SJSA1 (cell line): Measurements from ENCODE around the gene SCYL3. TPM values are rescaled to one million over a fixed set of nuclear protein-coding genes. Genes with fewer than 3 reads are reported as not detected.
A peak's percentile ranks its signal among the peaks of the same experiment; 100 is the strongest.
"Not testable (repeated sequence)": the region's sequence is repeated elsewhere in the genome, so short reads cannot be mapped to it uniquely, and the experiment has no call there.

Experiments
- DNase-seq, 2 experiments: peaks; one replicate each; pipeline ENCODE4 v3.0.0-alpha.2; 2015 to 2020; ENCODE audit warnings: low spot score in 2 of 2, low read depth in 1 of 2
- H3K27ac ChIP-seq: fragments of 250-450 bp; sonication (Bioruptor Pico); 2 replicates; pipeline ENCODE4 v1.5.1; 2020; ENCODE audit warnings: mild to moderate bottlenecking, moderate library complexity
- H3K27me3 ChIP-seq: fragments of 250-450 bp; sonication (Bioruptor Pico); replicated peaks from 2 replicates; pipeline ENCODE4 v1.5.1; 2020; ENCODE audit warnings: mild to moderate bottlenecking, moderate library complexity
- H3K36me3 ChIP-seq: fragments of 250-450 bp; sonication (Bioruptor Pico); 2 replicates; pipeline ENCODE4 v1.5.1; 2020; ENCODE audit warnings: mild to moderate bottlenecking
- H3K4me1 ChIP-seq: fragments of 250-450 bp; sonication (Bioruptor Pico); replicated peaks from 2 replicates; pipeline ENCODE4 v1.6.1; 2021; ENCODE audit warnings: mild to moderate bottlenecking
- H3K4me3 ChIP-seq: fragments of 250-450 bp; sonication (Bioruptor Pico); 2 replicates; pipeline ENCODE4 v1.5.1; 2020; ENCODE audit warnings: mild to moderate bottlenecking
- H3K9me3 ChIP-seq: fragments of 250-450 bp; sonication (Bioruptor Pico); replicated peaks from 2 replicates; pipeline ENCODE4 v1.5.1; 2020; ENCODE audit warnings: mild to moderate bottlenecking
- total RNA-seq: library from RNA; depleted of rRNA; stranded (reverse); fragments of >200 nt; shearing (Covaris generic); gene quantifications from 2 replicates; pipeline ENCODE4 v1.2.3, GENCODE V29; 2014

SCYL3 gene
- total RNA-seq, 1 experiment from 2014 or later: 7.5 TPM

DNA sequence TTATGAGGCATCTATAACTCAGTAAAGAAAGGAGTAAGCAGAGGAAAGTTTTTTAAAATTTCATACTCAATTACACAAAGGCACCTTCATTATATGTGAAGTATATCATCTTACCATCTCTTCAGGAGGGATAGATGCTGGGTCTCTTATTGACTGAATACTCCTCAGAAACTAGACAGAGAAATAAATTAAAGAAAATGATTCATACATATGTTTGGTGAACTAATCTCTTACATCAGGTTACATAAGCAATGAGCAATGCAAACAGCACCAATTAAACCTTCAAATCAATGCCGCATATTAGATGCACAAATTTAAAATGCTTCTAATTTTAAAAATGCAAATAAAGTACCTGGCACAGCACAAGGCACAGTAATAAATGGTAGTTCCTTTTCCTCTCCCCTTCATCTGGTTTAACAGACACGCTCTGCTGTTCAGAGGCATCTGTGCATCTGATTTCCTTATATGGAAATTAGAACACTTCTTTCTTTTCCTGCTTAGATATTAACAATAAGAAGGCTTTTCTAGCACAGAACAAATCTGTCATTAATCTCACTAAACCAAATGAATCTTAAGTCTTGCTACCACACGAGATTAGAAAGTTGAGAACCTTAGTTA lies 20.0 kb downstream of the SCYL3 start:
- no peak overlapping the region for H3K27ac ChIP-seq
- H3K9me3 ChIP-seq: peaks cover 3% of the 10 kb centered on the region; the same call in 1 of the 2 replicates
- H3K4me3 ChIP-seq: no peak overlapping the region
- H3K27me3 ChIP-seq: no peaks in the 10 kb centered on the region
- H3K36me3 ChIP-seq: peaks cover 78% of the 10 kb centered on the region
- no peak for DNase-seq
- peaks cover 3% of the 10 kb centered on the region; the same call in 1 of the 2 replicates for H3K4me1 ChIP-seq

DNA sequence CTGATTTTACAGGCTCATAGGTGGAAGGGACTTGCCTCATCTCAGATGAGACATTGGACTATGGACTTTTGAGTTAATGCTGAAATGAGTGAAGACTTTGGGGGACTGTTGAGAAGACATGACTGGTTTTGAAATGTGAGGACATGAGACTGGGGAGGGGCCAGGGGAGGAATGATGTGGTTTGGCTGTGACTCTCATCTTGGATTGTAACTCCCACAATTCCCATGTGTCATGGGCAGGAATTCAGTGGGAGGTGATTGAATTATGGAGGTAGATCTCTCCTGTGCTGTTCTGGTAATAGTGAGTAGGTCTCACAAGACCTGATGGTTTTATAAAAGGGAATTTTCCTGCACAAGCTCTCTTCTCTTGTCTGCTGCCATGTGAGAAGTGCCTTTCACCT lies 20.8 kb downstream of the SCYL3 start:
- Histone ChIP-seq H3K36me3 (peaks cover 83% of the 10 kb centered on the region), H3K4me3 (no peak overlapping the region), H3K27me3 (no peaks in the 10 kb centered on the region), H3K9me3 (peaks cover 3% of the 10 kb centered on the region; the same call in 1 of the 2 replicates), H3K4me1 (peaks cover 3% of the 10 kb centered on the region; the same call in 1 of the 2 replicates), H3K27ac (no peak overlapping the region)
- no peak for DNase-seq

DNA sequence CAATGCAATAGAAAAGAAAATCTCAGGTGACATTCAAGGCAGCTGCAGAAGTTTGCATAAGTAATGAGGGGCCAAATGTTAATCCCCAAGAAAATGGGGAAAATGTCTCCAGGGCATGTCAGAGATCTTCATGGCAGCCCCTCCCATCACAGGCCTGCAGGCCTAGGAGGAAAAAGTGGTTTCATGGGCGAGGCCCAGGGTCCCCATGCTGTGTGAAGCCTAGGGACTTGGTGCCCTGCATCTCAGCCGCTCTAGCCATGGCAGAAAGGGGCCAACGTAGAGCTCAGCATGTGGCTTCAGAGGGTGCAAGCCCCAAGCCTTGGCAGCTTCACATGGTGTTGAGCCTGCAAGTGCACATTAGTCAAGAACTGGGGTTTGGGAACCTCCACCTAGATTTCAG lies 21.7 kb downstream of the SCYL3 start:
- H3K4me1 ChIP-seq, H3K27me3 ChIP-seq, DNase-seq, H3K27ac ChIP-seq, H3K4me3 ChIP-seq, H3K9me3 ChIP-seq: not testable (repeated sequence)
- H3K36me3 ChIP-seq: peaks cover 83% of the 10 kb centered on the region

DNA sequence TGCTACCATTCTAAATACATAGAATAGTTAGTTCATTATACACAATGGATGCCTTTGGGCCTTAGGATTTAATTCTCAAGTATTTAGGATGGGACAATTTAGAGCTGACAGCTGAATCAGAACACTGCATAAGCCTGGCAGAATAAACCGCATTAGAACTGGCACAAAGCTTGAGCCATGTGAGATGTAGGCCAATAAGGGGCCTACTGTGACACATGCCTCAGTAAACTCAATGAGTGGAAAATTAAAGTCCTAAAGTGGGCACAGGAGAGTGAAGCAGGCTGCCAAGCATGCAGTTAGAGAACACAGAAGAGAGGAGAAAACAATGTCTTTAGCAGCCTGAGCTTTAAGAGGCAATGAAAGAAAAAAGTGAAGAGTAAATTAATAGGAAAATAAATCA lies 24.3 kb downstream of the SCYL3 start:
- H3K27me3 ChIP-seq: no peaks in the 10 kb centered on the region
- H3K9me3 ChIP-seq: peaks cover 3% of the 10 kb centered on the region; the same call in 1 of the 2 replicates
- peaks cover 94% of the 10 kb centered on the region for H3K36me3 ChIP-seq
- no peak overlapping the region for H3K4me3 ChIP-seq
- H3K4me1 ChIP-seq: peaks cover 2% of the 10 kb centered on the region; the same call in 1 of the 2 replicates
- no peak for DNase-seq
- no peak overlapping the region for H3K27ac ChIP-seq

GRCh38 chr1:169868978-169869377 lies 24.7 kb downstream of the SCYL3 start:
- no peak for DNase-seq
- no peaks in the 10 kb centered on the region for H3K27me3 ChIP-seq
- peaks cover 96% of the 10 kb centered on the region for H3K36me3 ChIP-seq
- H3K9me3 ChIP-seq: peaks cover 3% of the 10 kb centered on the region; the same call in 1 of the 2 replicates
- H3K4me1 ChIP-seq: no peaks in the 10 kb centered on the region
- H3K4me3 ChIP-seq: no peak overlapping the region
- no peak overlapping the region for H3K27ac ChIP-seq

GRCh38 chr1:169867012-169867675 lies 26.6 kb downstream of the SCYL3 start:
- H3K4me1 ChIP-seq: no peaks in the 10 kb centered on the region
- H3K4me3 ChIP-seq: no peak overlapping the region
- DNase-seq: no peak
- H3K9me3 ChIP-seq: 0 out of 2 replicates have a peak, but pooled peaks cover 3% of the 10 kb centered on the region
- H3K36me3 ChIP-seq: peaks cover 91% of the 10 kb centered on the region
- no peak overlapping the region for H3K27ac ChIP-seq
- H3K27me3 ChIP-seq: no peaks in the 10 kb centered on the region

- no peaks in the 10 kb centered on the region for H3K4me1 ChIP-seq
- H3K27me3 ChIP-seq: no peaks in the 10 kb centered on the region
- no peak for DNase-seq
- peaks cover 91% of the 10 kb centered on the region for H3K36me3 ChIP-seq
- H3K4me3 ChIP-seq: no peak overlapping the region
- no peaks in the 10 kb centered on the region for H3K9me3 ChIP-seq
- H3K27ac ChIP-seq: no peak overlapping the region
These were observed 27.1 kb downstream of the SCYL3 start for GRCh38 chr1:169866577-169866976.

DNA sequence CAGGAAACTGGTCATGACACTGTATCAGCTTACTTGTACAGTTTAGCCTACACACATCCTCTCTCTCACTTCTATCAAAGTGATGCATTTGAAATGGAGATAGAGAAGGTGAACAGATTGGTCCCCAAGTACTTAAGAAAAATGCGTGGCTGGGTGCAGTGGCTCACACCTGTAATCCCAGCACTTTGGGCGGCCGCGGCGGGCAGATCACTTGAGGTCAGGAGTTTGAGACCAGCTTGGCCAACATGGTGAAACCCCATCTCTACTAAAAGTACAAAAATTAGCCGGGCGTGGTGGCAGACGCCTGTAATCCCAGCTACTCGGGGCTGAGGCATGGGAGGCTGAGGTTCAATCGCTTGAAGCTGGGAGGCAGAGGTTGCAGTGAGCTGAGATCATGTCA lies 29.2 kb downstream of the SCYL3 start:
- not testable (repeated sequence) for DNase-seq, H3K4me3 ChIP-seq
- peaks cover 95% of the 10 kb centered on the region for H3K36me3 ChIP-seq

GRCh38 chr1:169860750-169861149 lies 32.9 kb downstream of the SCYL3 start:
- no peak overlapping the region for H3K27ac ChIP-seq
- H3K4me1 ChIP-seq: peaks cover 17% of the 10 kb centered on the region
- no peaks in the 10 kb centered on the region for H3K27me3 ChIP-seq
- no peaks in the 10 kb centered on the region for H3K9me3 ChIP-seq
- peaks cover 81% of the 10 kb centered on the region for H3K36me3 ChIP-seq
- DNase-seq: no peak
- H3K4me3 ChIP-seq: no peak overlapping the region

More for the DNA sequence above, 29.2 kb downstream of the SCYL3 start:
- H3K4me1 ChIP-seq, H3K9me3 ChIP-seq, H3K27me3 ChIP-seq, H3K27ac ChIP-seq: not testable (repeated sequence)

DNA sequence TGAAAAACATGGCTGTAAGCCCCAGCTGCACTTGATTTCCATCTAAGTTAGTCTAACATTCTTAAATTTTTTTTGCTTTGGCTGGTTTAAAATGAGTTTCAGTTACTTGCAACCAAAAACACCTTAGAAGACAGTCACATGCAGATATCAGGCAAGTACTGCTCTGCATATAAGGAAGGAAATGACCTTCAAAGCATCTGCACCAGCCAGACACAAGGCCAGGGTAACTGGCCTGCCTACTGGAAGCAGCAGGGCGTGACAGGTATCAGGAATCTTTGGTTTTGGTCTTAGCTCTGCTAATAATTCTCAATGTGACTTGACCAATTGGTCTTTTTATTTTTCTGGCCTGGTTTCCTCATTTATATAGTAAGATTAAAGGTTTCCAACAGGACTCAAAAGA lies 33.5 kb downstream of the SCYL3 start:
- H3K27ac ChIP-seq: no peak overlapping the region
- DNase-seq: no peak
- H3K4me3 ChIP-seq: no peak overlapping the region
- H3K9me3 ChIP-seq: no peaks in the 10 kb centered on the region
- H3K36me3 ChIP-seq: peaks cover 81% of the 10 kb centered on the region
- H3K4me1 ChIP-seq: peaks cover 17% of the 10 kb centered on the region
- H3K27me3 ChIP-seq: no peaks in the 10 kb centered on the region

- Histone ChIP-seq H3K27me3 (no peaks in the 10 kb centered on the region), H3K9me3 (no peaks in the 10 kb centered on the region), H3K4me1 (peaks cover 17% of the 10 kb centered on the region), H3K4me3 (no peak overlapping the region), H3K27ac (peak overlapping the region; percentile 55), H3K36me3 (peaks cover 81% of the 10 kb centered on the region)
- DNase-seq: no peak
These were observed 34.7 kb downstream of the SCYL3 start for GRCh38 chr1:169859001-169859400.

DNA sequence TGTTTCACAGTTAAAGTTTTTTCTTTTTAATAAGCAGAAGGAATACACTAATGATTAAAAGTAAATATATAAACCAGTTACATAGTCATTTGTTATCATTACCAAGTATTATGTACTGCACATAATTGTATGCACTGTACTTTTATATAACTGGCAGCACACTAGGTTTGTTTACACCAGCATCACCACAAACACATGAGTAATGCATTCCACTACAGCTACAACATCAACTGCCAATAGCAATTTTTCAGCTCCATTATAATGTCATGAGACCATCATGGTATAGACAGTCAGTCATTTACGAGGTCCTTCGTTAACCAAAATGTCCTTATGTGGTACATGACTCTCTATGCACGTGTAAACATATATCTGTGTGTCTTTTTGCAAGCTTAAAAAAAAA lies 35.2 kb downstream of the SCYL3 start:
- Histone ChIP-seq H3K9me3 (no peaks in the 10 kb centered on the region), H3K27me3 (no peaks in the 10 kb centered on the region), H3K27ac (peak overlapping the region; percentile 55), H3K4me3 (no peak overlapping the region), H3K36me3 (peaks cover 81% of the 10 kb centered on the region), H3K4me1 (peaks cover 17% of the 10 kb centered on the region)
- DNase-seq: peak; percentile 49 to 80

GRCh38 chr1:169853341-169853740 lies 40.4 kb downstream of the SCYL3 start:
- Histone ChIP-seq H3K36me3 (peaks cover 88% of the 10 kb centered on the region), H3K4me1 (peaks cover 8% of the 10 kb centered on the region), H3K27ac (no peak overlapping the region), H3K4me3 (no peak overlapping the region), H3K27me3 (no peaks in the 10 kb centered on the region), H3K9me3 (no peaks in the 10 kb centered on the region)
- DNase-seq: no peak

DNA sequence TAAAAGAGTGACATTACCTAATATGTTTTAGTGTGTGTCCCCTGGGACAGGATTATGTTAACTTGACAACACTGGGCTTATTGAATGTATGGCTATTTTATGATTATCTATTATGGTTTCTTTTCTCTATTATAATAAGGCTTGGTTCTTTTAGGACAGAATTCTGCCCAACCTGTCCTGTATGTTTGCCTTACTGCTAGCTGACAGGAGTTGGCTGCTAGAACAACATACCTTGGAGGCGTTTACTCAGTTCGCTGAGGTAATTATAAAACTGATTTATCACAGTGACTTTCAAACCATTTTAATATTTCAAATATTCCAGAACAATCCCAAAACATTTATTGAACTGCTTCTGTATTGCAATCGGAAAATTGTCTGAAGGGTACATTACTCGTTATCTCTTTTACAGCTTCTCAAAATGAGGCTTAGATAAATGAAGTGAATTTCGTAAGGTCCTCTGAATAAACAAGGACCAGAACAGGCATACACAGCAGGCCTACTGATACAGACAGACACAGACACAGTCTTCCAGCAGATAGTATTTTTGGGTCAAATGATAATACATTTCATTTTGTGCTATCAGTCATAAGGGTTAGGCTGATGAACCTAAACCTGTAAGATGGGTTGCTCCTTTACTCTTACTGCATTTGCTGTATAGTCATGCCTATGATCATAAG lies 44.2 kb downstream of the SCYL3 start:
- H3K27ac ChIP-seq: no peak overlapping the region
- peaks cover 92% of the 10 kb centered on the region for H3K36me3 ChIP-seq
- H3K9me3 ChIP-seq: no peaks in the 10 kb centered on the region

More for the DNA sequence above, 44.2 kb downstream of the SCYL3 start:
- H3K4me3 ChIP-seq: no peak overlapping the region
- no peak for DNase-seq
- H3K4me1 ChIP-seq: no peaks in the 10 kb centered on the region
- no peaks in the 10 kb centered on the region for H3K27me3 ChIP-seq
